ENCODE measurements around the gene IGFBP5.

DNA sequence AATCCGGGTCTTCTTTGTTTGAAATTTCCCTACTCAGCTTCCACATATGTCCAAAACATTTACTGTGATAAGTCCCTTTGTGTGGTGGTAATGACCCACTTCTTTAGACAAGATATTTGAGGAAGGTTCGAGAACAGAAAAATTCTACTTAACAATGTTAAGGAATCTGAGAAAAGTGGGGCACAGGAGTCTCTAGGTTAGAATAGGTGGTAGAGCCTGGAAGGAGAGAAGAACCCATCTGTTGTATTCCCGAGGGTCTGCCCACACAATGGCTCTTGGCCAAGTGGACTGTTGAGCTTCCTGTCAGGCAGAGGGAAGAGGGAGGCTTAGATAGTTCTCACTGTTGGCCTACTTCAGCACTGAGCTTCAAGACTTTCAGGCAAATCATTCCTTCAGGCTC, 57.9 kb downstream of the IGFBP5 start:
- TF ChIP-seq POLR2A (IDR thresholded peaks at IDR 0.05) (no peak), CTCF (IDR thresholded peaks at IDR 0.05) (no peak)

All from body of pancreas (tissue), 4 donors.